Measurements from ENCODE around the gene COQ7.
A peak's percentile ranks its signal among the peaks of the same experiment; 100 is the strongest.

The COQ7 gene

DNA sequence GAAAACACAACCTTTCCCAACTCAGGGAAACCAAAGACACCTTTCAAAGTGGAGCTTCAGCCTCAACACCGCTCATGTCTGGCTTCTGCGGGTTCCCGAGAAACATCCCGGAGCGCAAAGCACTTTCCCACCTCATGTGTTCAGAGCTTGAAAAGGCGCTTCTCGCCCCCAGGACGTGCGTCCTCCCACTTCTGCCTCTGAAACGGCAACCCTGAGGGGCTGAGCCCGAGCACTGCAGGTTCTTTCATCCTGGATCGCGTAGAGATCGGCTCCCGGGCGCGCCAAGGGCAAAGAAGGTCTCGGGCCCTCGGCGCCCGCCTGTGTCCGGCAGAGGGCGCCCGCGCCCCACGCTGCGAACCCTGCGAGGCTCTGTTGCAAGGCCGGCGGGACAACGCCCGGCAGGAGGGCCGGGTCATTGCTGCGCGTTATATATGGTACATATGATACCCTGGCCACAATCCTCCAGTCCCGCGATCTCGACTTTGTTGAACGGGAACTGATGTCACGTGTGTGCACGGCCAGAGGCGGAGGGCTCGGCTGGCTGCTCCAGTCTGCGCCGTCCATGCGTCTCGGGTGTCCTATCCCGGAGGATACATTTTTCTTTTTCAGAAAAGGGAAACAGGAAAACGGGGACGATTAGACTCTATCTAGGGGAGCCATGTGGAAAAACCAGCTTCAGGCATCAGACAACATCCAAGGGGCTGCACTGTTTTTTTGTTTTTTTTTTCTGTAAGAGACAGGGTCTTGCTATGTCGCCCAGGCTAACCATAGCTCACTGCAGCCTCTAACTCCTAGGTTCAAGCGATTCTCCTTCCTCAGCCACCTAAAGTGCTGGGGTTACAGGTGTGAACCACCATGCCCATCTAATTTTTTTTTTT is 19.1 kb downstream of the COQ7 start:
- peak; percentile 85 for DNase-seq

DNA sequence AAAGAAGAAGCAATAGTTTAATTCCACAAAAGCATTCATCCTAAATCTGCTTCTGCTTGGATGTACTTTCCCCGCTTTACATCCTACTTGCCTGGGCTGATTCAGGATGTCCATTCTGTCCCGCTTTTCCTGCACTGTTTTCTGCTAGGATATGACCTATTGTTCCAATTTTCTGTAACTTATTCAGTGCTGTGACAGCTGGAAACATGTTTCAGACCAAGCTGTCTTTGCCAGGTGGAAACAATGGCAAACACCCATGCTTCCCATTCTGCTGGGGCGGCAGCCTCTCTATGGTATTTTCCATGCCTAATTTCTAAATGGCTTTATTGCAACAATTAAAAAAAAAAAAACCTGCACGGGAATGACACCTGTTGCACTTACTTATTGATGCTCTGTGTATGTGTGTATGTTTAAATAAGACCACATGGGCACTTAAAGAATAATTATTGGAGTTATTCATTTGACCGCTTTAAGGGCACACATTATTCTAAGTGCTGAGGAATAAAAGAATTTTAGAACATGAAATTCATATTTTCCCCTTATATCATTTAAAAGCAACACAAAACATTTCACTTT is 21.0 kb downstream of the COQ7 start:
- no peak for DNase-seq

DNA sequence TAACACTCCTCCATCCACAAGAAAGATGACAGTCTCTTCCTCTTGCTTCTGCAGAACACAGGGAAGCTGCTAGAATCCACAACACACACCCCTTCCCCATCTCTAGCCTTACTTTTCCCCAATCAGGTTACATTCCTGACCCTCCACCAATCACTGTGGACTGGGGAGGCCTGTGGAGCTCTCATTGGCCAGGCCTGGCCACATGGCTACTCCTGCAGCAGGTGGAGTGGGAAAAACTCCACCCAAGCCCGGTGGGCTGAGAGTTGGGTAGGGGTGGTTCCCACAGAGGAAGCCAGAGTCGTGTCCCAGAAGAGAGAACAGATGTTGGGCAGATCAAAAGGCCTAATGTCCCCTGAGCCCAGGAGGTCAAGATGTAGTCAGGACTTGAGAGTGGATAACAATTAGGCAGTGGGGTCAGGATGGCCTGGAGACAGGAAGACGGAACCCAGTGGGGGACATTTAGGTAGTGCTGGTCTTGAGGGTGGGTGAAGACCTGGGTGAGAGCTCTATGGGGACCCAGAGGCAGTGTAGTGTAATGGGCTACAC is 22.1 kb downstream of the COQ7 start:
- DNase-seq, result no peak

DNA sequence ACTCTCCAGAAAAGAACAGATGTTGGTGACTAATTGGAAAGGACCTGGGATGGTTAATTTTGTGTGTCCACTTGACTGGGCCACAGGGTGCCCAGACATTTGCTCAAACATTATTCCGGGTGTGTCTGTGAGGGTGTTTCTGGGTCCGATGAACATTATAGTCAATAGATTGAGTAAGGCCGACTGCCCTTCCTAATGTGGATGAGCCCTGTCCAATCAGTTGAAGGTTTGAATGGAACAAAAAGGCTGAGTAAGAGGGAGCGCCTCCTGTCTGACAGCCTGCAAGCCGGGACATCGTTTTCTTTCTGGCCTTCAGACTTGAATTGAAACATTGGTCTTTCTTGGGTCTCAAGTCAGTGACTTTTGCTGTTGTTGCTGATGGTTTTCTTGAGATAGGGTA is 23.5 kb downstream of the COQ7 start:
- DNase-seq, result no peak

DNA sequence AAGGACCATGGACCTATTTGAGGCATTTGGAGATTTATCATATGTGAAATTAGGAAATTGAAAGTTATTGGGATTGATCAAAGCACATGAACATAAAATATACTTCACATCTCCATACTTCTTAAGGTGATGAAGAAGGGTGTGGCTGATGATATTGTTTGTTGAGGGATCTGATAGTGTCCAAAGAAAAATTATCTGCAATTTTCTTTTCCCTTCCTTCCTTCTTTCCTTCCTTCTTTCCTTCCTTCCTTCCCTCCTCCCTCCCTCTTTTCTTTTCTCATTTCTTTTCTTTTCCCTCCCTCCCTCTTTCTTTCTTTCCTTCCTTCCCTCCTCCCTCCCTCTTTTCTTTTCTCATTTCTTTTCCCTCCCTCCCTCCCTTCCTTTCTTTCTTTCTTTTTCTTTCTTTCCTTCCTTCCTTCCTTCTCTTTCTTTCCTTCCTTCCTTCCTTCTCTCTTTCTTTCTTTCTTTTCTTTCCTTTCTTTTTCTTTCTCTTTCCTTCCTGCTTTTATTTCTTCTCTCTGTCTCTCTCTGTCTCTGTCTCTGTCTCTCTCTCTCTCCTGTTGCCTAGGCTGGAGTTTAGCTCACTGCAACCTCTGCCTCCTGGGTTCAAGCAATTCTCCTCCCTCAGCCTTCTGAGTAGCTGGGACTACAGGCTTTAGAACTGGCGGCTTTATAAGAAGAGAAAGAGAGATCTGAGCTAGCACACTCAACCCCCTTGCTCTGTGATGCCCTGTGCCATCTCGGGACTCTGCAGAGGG is 25.4 kb downstream of the COQ7 start:
- no peak for DNase-seq

DNA sequence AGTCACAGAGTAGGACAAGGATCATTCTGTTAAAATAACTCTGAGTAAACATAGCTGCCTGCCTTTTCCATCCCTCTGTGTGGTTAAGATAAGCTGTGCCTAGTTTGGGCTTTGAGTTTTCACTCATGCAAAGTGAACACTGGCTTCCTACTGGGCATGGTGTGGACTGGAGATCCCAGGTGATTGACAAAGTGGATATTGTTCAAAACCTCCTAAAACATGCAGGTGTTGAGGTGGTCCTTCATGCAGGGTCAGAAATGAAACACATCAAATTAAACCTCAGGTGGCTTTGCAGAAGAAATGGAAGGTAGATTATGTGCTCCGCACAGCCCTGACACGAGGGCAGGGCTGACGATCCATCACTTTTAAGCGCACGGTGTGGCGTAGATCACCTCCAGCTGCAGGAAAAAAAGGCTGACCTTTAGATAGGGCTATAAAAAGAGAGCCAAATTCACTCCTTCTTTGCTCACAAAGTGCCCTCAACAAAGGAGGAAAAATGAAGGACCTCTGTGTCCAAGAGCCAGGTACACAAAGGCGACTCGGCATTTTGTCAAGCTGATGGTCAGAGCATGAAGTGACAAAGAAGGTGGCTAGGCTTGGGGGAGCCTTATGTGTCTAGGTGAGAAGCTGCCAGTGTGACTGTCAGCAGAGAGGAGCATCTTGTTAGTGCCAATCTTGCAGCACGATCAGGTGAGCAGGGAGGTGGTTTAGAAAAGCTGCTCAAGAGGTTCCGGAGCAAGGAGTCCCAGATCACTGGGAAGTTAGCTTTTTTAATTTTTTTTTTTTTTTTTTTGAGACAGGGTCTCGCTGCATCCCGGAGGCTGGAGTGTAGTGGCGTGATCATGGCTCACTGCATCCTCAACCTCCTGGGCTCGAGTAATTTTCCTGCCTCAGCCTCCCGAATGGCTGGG is 26.5 kb downstream of the COQ7 start:
- no peak for DNase-seq

DNA sequence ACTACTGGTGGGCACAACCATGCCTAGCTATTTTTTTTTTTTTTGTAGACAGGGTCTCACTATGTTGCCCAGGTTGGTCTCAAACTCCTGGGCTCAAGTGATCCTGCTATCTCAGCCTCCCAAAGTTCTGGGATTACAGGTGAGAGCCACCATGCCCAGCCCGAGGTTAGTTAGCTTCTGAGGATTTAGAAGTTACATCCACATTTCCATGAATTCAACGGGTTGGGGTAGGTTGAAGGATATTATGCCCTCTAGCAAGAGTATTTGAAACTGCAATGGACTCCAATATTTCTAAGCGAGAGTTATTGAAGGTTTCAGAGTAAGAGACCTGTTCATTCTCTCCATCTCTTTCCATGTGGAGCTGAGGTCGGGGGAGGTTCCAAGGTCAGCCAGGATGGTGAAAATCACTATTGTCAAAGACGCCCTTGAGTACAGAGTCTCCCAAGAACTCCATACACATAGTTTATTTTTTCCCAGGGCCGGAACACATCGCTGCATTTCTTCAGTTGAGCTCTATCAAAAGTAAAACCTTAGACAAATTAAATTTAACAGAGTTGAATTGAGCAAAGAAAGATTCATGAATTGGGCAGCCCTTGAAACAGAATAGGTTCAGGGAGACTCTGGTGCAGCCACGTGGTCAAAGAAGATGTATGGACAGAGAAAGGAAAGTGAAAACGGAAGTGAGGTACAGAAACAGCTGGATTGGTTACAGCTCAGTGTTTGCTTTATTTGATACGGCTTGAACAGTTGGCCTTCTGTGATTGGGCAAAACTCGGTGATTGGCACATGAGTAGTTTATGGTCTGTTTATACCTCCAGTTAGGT is 27.3 kb downstream of the COQ7 start:
- DNase-seq, result no peak

DNA sequence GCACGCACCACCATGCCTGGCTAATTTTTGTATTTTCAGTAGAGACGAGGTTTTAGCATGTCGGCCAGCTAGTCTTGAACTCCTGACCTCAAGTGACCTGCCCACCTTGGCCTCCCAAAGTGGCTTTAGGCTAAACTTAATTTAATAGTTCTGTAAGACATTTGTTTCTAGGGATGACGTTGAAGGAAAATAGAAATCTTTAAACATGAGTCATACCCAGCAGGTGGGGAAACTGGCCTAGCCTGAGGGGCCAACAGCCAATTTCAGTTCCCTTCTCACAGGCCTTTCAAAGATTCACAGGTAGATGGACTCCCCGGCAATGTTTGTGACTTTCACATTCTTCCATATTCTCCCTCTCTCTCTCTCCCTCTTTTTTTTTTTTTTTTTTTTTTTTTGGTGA is 28.2 kb downstream of the COQ7 start:
- no peak for DNase-seq

DNA sequence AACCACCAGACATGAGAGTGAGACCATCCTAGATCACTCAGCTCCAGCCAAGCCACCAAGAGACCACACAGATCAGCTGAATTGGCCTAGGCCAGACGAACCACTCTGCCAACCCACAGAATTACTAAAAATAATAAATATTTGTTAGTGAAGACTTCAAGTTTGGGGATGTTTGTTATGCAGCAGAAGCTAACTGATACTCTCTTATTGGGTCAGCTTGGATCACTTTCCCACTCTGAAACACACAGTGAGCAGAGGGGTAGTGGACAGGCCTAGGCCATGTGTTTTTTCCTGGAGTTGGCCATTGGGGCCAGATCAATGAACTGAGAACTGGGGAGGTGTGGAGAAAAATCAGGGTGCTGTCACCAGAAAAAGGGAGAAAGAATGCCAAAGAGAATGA is 30.8 kb downstream of the COQ7 start:
- no peak for DNase-seq

DNA sequence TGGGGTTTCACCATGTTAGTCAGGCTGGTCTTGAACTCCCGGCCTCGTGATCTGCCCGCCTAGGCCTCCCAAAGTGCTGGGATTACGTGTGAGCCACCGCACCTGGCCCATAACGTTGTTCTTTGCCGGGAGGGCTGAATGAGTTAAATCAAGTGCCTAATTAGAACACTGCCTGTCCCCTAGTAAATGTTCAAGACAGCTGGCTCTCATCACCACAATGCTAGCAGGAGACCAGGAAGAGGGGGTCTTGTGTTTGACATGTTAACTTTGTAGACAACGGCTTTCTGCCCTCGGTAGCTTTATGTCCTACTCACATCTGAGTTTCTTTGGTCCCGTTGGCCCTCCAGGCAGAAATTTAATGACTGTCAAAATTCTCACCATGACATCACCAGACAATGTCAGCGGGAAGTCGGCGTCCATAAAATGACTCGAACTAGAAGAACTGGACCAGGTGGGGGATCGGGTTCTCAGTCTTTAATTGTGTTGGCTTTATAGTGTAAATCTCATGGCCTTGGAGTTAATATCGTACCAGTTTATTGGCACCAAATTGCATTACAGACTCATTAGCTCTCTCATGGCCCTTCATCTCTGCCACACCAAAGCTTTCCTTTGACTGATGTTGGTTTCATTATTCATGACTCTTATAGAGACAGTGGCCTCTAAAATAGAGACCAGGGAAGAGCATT is 34.9 kb downstream of the COQ7 start:
- no peak for DNase-seq

DNA sequence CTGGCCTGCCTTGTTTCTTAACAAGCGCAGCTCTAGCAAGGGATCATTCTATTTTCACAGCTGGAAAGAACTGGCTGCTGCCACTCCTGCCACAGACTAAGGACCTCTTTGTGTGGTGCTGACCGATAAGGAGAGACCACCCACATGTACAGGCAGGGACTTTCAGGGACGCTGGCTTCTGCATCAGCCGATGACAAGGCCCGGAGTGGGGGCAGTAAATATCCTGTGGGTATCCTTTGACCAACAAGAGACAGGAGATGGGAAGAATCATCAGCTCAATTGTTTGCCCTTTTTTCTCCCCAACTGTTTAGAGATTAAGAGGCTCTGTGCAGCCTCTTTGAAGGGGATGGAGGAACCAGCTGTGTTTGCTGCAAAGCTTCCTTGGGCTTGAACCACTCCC is 37.2 kb downstream of the COQ7 start:
- no peak for DNase-seq

DNA sequence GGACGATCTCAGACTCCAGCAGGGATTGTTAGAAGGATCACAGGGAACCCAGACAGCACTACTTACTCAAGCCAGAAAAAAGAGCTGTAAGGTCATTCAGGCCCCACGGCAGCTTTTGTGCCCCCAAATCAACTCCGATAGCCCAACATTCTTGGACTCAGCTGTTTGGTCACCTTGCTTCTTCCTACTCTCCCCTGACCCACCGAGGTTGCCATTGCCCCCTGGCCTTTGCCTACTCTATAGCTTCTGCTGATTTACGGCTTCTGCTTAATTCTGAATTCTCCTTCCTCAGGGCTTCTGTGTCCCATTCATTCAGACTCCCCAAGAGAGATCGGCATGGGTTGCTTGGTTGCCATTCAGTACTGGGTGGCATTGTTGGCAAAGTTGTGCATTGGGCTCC is 37.7 kb downstream of the COQ7 start:
- no peak for DNase-seq

DNA sequence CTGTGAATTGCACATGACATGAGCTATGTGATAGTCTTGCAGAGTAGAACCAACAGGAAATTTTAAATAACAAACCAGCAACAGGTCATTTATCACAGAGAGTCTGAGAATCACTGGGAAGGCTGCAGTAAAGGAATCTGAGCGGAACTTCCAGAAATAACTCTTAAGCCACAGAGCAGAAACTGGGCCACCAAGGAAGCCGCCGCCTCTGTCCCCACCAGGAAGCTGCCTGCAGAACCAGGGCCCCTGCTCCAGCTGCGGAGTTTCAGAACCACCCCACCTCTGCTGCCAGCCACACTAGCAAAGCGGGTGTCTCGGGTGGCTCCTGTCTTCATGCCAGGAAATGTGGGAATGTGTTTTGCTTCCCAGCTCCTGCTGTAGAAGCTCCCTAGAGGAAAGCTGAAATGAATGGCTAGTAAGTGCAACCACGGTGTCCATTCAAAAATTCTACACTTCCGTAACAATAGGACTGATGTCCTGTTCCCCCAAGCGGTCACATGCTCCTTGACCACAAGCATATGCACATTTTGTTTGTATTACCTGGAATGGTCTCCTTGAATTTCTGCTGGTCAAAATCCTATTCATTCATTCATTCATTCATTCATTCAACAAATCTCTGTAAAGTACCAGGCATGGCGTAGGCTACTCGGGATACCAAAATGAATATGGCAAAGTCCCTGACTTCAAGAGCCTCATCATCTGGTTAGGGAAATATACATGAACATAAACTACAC is 38.6 kb downstream of the COQ7 start:
- no peak for DNase-seq

DNA sequence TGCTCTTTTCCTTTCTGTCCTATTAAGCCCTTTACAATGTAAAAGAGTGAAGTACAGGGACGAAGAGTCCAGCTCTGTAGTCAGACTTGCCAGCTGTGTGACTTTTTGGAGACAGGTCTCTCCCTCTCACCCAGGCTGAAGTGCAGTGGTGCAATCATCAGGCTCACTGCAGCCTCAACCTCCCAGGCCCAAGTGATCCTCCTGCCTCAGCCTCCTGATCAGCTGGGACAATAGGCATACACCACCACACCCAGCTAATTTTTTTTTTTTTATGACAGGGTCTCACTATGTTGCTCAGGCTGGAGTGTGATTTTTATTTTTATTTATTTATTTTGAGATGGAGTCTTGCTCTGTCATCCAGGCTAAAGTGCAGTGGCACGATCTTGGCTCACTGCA is 39.2 kb downstream of the COQ7 start:
- no peak for DNase-seq

DNA sequence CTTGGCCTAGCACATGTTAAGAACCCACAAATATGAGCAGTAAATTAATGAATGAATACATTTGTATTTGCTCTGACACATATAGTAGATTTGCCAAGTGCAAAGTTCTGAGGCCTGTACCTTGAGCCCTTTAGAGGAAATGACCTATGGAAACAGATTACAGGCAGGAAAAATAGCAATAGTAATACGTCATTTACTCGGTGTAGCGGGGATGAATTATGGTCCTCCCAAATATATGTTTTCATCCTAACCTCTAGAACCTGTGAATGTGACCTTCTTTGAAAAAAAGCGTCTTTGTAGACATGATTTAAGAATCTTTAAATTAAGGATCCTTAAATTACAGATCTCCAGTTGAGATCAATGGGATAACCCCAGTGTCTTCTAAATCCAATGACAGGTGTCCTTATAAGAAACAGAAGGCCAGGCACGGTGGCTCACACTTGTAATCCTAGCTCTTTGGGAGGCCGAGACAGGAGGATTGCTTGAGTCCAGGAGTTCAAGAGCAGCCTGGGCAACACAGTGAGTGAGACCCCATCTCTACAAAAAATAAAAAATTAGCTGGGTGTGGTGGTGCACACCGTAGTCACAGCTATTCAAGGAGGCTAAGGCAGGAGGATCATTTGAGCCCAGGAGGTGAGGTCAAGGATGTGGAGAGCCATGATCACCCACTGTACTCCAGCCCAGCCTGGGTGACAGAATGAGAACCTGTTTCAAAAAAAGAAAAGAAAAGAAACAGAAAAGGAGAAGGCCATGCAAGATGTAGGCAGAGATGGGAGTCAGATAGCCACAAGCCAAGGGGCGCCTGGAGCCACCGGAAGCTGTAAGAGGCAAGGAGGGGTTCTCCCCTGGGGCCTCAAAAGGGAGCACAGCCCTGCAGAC is 41.2 kb downstream of the COQ7 start:
- DNase-seq, result no peak

DNA sequence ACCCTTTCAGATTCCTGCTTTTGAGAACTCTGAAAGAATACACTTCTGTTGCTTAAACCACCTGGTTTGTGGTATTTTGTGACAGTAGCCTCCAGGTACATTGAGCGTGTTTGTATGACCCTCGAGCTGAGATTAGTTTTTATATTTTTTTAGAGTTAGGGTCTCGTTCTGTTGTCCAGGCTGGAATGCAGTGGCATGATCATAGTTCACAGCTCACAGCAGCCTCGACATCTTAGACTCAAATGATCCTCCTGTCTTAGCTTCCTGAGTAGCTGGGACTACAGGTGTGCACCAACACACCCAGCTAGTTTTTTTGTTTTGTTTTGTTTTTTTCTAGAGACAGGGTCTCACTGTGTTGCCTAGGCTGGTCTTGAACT is 41.9 kb downstream of the COQ7 start:
- no peak for DNase-seq

DNA sequence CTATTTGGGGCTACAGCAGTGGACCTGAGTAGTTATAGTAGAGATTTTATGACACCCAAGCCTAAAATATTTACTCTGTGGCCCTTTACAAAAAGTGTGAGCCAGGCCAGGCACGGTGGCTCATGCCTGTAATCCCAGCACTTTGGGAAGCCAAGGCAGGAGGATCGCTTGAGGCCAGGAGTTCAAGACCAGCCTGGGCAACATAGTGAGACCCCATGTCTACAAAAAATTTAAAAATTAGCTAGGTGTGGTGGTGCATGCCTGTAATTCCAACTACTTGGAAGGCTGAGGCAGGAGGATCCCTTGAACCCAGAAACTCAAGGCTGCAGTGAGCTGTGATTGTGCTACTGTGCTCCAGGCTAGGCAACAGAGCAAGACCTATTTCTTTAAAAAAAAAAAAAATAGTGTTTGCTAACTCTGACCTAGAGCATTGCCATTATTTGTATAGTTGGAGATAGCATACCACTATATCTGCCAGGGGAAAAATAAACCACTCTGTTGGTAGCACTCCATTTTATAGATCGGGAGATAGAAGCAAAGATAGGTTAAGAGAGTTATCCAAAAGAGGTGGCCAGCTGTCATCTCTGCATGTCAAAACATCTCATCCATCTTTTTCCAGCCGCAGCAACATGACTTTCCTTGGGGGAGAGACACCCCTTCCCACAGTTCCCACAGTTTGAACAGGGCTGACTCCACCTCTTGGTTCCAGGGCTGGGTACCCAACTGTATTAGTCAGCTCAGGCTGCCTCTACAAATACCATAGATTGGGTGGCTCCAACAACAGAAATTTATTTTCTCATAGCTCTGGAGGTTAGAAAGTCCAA is 43.3 kb downstream of the COQ7 start:
- no peak for DNase-seq

DNA sequence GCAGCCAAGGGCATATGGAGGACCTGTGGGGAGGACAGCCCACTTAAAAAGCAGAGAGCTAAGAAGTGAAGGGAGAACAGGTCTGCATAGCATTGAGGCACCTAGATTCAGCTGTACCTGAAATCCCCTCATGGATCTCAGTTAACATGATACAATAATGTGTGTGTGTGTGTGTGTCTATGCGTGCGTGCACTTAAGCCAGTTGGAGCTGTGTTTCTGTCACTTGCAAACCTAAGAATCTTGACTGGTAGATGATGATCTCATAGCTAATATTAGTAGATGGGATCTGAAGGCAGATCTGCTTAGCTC is 44.6 kb downstream of the COQ7 start:
- DNase-seq, result no peak

All from stimulated activated CD4-positive, alpha-beta T cell treated with anti-CD3 and anti-CD28 coated beads, Interleukin-15, amount 100 ng/mL, for 24 hours (primary cell).